HG02798 (cell line): Measurements from ENCODE around the gene MAPK4.

Experiments used
- ATAC-seq: cut with Tn5 transposase; IDR thresholded peaks from one replicate; pipeline ENCODE4 v1.9.1; 2021; ENCODE audit warnings: mild to moderate bottlenecking; ENCODE audit not compliant: unreplicated experiment, poor library complexity

The MAPK4 gene

DNA sequence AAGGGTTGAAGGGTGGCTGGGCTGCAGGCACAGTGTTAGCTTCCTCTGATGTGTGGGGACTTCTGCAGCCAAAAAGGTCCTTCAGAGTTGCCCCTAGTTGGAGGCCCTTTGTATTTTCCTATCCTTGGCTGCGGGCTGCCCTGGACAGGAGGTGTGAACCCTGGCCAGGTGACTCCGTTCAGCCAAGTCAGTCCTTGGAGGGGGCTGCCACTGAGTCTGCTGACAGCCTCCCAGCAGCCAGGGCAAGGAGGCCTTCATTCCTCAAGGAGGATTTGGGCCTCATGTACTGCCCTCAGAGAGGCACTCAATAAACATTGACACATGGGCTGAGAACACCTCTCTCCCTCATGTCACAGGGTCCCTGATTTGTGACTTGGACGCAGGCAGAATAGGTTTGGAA lies 62.4 kb downstream of the MAPK4 start:
- no peak for ATAC-seq

DNA sequence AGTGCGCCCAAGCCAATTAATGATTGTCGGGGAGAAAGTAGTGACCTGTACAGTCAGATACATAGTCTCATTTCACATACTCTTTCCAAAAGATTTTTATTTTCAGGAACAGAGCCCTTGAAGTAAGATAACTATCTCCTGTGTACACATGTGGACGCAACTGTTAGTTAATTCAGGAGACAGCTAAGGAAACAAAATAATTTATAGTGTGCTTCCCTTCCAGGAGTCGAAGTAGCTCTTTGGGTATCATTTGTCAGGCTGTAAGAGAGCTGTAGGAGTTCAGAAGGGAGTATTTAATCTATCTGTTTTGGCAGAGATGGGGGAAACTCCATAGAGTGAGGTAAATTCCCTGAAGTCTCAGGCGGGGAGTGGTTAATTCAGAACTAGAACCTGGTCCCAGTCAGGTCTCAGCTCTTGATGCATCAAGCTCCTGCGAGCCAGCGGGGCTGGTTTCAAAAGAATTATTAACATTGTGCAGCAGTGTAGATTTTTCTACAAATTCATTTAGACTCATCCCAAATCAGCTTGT lies 63.0 kb downstream of the MAPK4 start:
- no peak for ATAC-seq

DNA sequence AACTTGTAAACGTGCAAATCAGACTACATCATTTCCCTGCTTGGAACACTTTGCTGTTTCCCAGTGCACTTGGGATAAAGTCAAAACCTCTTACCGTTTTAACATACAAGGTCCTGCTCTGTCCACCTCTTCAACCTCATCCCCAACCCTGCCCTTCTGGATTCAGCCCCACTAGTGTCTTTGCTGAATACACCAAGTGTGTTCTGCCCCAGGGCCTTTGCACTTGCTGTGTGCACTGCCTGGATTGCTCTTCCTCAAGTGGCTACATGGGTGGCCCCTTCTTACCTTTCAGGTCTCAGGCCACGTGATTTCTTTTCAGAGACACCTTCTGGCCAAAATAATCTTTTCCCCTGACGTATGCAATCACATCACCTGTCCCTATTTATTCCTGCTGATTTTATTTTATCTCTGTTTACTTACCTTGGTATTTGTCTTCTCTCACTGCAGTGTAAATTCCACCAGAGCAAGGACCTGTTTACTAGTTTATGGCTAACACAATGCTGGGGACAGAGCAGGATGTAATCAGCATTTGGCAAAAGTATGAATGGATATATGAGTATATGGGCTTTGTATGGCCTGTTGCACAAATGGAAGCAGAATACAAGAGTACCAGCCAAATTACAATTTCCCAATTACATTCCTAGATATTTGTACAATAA lies 63.9 kb downstream of the MAPK4 start:
- ATAC-seq, result no peak

DNA sequence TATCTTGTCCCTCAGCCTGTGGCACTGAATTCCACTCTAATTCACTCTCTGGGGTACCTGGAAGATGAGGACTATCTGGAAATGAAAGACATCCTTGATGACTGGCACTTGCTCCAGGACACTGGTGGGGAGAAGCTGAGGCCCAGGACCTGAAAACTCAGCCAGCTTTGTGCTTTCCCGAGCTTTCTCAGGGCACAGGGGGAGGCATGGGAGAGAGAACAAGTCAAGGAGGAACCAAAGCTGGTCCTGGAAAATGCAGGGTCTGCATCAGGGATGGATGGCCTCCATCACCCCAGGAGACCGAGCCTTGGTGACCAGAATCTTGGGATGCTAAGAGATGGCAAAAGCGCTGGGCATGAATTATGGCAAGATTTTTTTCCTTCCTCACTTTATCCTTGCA lies 65.1 kb downstream of the MAPK4 start:
- no peak for ATAC-seq

DNA sequence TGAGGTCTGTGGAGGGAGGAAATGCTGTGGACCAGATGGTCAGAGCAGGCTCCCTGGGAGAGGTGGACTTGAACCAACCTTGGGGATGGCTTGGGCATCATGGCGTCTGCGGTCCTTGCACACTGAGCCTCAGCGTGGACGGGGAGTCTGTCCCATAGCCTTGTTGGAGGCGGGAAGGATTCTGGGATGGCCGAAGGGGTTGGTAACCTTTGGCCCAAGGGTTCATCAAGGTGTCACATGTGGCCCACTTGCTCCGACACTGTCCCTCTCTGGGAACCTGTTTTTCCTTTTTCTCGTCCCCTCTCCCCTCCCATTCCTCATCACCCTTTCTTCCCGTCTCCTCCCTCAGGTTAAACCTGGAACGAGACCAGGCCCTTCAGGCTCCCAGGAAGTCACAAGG lies 66.4 kb downstream of the MAPK4 start:
- no peak for ATAC-seq

DNA sequence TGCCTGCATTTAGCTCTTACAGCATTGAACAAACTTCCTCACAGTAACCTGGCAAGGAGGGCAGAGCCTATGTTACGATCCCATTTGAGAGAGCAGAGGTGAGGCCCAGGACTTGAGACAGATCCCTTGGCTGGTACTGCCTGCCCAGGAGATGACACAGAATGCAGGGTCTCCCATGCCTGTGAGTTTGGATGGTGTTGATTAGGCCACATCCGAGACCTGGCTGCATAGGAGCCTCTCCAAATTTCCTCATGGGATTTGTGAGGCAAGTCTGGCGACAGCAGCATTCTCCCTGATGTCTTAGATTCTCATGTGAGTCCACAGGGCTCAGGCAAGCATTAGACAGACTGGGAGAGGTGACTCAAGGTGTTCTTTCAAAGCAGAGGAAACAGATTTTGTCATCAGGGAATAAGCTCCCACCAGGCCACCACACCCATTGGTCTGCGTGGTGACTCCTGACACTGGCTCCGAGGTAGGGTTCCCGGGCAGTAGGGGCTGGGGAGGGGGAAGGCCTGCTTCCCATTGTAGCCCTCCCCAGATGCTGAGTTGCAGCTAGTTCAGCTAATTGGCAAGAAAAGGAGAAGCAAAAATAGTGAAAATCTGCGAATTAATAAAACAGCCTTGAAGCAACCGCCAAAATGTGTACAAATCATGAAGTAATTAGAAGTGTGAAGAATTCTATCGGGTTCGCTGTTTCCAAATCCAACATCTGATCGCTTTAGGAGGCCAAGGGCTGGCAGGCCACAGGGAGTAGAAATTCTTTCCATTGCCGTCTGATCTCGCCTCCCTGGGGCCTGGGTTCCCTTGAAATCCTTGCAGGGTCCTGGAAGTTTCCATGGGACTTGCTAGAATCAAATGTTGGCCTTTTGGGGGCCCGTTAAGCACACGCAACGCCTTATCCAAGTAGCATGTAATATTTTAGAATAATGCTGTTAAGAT lies 68.0 kb downstream of the MAPK4 start:
- ATAC-seq, result no peak

DNA sequence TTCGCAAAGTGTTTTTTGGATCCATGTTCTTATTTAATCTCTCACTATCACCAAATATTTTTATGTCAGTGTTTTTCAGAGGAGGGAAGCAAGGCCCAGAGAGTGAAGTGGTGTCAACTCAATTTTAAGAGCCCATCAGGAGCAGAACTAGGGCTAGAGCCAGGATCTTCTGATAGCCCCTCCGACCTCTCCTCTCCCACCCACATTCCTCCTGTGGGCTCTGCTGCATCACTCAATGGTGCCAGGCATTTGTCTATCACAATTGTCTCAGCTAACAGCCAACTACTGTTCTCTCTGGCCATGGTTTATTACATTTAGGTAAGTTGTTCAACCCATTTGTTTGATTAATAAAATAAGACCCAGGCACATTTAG lies 68.6 kb downstream of the MAPK4 start:
- no peak for ATAC-seq

DNA sequence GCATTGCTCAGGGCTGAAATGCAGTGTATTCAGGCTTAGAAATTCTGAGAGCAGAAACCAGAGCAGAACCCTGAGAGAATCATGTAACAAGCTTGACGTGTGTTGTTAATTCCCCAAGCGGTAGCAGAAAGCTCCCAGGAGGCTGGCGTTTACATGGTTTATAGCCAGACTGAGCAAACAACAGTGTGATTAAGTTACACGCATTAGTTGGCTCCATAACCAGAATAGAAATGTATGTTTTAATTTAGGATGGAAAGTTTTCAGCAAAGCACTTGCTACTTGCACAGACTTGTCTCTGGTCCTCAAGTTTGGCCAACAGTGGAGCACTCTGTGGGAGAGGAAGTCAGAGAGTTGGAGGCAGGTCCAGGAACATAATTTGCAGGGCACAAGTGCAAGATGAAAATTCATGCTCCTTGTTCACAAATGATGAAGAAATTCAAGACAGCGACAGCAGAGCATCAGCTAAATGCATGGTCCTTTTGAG lies 69.3 kb downstream of the MAPK4 start:
- ATAC-seq, result no peak

DNA sequence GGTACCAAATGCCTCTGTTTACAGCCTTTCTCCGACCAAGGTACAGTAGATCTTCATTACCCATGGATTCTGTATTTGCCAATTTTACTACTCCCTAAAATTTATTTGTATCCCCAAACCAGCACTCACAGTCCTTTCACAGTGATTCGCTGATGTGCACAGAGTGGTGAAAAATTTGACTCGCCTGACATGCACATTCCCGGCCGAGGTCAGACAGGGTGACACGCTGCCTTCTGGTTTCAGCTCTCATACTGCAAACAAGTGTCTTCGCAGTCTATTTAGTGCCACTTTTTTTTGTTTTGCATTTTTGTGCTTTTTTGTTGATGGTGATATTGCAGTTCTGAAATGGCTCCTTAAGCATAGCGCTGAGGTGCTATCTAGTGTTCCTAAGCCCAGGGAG lies 71.0 kb downstream of the MAPK4 start:
- ATAC-seq, result no peak

DNA sequence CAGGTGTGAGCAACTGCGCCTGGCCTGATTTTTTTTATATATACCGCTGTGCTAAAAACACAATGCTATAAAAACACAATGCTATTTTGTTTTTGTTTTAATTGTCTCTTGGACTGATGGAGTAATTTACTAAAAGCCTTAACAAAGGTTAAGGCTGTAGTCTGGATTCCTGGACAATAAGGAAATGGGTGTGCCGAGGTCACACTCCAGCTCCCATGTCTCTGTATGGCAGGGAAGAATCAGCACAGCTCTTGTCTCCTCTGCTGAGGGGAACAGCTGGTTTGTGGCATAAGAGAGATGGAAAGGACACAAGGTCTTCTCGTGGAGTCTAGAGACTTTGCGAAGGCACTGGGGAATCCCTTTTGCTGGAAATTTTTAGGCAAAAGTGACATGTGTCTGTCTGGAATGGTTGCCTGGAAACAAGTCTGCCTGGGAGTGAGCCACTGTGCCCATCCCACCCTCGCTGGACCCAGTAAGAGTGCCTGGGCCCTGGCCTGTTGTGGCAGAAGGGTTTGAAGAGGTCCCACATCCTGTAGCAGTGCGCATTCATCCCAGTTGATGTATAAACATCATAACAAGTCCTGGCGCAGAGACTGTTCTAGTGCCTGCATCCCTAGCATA lies 73.1 kb downstream of the MAPK4 start:
- no peak for ATAC-seq

DNA sequence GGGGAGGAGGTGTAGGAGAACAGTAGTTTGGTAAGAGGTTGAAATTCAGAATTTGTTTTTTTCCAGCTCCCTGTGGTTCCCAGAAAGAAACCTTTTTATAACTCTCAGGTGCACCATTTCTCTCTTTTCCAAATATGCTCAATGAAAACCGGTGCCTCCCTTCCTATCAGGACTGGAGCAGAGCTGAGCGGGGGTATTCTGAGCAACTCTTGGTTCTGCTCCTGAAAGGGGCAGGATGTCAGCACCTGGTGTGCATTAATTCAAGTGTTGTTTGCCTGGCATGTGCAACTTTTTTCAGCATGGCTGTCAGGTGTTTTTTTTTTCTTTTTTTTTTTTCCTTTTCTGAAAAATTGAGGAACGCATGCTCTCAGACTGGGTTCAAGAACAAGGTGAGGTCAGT lies 74.1 kb downstream of the MAPK4 start:
- no peak for ATAC-seq

DNA sequence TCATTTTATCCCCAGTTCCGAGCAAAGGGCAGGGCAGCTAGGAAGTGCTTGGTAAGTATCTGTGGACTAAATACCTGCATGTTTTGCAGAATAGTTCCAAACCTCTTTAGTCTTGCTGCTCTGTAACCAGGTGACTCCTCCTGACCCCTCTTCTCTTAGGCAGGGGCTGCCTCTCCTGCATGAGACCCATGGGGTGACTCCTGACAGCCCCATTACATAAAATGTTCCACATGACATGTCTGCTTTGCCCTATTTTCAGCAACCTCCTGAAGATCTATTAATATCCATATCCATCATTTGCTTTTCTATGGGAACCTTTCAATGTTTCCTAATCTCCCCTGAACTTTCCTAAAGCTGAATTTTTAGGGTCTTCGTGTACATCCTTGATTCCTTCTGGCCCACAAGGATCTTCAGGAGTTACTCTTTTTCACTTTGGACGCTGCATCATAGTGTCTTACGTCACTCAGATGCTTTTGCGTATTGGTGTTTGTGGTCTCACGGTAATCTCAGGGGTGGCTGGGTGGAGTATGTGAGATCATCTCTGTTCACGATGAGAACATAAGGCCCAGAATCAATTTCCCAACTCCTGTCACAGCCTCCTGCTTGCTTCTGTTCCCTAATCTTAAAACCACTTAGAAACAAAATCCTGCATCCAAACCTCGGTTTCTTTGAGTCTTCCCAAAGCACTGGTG lies 76.6 kb downstream of the MAPK4 start:
- no peak for ATAC-seq

DNA sequence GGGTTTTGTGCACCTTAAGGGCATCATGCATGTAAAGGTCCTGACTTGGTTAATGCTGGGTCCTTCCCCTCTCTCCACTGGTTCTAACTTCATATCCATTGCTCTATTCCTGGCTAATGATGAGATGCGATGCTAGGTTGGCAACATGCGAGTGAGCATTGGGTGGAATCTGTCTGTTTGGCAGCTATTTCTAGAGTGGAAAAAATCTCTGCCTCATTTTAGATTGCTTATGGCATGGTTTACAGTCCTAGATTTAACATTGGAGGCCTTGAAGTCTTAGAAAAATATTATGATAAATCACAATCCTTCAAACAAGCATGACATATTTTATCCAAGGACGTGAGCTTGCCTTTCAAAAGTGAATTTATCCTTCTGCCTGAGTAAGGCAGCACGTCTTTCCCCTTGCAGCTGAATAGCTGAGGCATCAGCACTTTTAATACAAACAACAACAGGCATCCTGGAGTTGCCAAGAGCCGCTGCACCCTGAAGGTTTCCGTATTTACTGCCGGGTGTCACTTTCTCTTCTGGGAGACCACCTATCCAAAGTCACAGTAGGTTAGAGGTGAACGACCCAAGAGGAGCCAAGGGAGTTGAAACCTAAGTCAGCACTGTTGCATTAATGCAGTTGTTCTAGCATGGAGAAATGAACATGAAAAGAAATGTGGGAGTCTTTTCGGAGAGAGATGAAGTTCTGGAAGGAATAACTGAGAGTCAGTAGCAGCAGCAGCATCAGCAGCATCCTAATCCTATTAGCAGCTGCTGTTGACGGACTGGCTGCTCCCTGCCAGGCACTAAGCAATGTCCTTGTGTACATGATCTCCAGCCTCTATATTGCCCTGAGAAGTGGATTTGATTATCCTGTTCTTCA lies 78.4 kb downstream of the MAPK4 start:
- no peak for ATAC-seq

DNA sequence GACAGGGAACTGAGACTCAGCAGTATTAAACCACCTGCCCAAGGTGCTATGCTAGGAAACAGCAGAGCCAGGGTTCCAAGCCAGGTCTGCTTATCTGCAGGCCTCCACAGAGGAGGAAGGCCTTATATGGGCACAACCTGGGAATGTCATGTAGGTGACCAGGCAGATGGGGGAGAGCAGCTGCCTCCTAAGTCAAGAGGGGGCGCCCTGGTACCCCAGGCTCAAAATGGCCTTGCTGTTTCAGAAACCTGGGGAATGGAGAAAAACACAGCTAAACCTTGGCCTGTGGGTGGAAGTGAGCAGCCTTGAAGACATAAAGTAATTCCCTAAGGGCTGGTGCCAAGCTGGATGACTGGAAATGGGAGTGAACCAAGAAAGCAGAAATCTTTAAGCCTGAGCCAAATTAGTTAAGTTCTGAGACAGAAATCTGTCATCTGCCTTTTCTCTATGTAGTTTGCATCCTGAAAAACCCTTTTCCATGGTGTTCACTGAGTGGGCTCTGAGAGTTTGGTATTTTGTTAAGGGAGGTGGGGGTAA lies 79.1 kb downstream of the MAPK4 start:
- ATAC-seq, result no peak

DNA sequence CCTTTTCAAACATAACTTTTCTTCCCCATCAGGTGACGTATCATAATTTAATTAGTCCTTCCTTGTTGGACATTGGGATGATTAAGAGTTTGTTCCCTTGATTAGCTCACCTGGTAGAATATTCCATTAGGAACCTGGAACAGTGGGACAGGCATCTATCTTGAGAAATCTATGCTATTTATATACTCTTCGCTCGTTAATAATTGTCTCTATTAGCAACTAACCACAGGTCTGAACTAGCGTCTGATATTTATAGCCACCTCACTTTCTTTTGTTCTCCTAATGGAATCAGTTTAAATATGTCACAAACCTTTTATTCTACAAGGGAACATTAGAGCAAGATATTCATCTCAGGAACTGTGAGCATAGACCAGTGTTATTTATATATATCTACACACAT lies 79.8 kb downstream of the MAPK4 start:
- ATAC-seq, result no peak

DNA sequence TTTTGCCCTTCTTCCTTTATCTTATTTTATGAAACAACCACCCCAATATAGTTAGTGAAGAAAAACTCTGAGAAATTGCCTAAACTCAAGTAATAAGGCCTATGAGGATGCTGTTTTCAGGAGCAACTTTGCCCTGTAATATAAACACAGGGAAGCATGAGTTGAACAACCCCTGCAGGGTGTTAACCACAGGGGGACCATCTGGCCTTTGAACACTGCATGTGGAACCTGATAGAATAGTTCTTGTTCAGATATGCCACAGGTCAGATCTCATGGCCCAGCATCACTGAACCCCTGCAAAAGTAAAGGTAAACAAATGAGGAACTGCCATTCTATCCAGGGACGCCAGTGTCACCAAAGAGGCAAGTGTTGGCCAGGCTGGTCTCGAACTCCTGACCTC lies 82.6 kb downstream of the MAPK4 start:
- no peak for ATAC-seq

DNA sequence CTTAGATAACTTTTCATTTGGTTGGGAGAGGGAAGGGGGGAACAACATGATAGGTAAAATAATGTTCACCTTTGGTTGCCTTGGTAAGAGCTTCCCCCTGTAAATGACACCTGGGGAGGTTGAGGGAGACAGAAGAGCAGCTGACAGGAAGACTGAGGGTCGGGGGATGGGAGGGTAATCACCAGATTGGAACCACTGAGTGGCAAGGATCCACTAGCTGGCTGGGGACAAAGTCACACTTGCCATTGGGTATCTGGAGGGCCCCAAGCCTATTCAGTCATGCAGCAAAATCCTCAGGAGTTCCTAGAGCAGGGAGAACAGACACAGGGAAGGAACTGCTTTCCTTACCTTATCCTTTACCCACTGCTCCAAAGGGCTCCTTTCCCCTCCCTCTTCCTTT lies 84.3 kb downstream of the MAPK4 start:
- ATAC-seq, result no peak

DNA sequence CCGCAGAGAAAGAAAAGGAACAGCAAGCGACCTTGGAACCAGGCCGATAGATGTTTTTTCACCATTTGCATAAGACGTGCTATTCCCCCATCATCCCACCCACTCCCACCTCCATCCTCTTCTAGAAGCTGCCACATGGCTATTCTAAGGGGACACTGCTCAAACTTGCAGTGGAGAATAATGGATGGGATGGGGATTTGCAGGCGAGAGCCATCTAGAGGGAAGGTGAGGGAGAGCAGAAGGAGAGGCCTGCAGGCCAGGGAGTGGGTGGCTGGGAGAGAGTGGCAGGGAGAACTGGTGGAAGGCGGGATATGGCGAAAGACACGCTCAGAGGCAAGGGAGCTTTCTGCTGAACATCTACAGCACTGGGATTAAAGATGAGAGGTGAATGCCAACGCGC lies 84.9 kb downstream of the MAPK4 start:
- ATAC-seq, result no peak

DNA sequence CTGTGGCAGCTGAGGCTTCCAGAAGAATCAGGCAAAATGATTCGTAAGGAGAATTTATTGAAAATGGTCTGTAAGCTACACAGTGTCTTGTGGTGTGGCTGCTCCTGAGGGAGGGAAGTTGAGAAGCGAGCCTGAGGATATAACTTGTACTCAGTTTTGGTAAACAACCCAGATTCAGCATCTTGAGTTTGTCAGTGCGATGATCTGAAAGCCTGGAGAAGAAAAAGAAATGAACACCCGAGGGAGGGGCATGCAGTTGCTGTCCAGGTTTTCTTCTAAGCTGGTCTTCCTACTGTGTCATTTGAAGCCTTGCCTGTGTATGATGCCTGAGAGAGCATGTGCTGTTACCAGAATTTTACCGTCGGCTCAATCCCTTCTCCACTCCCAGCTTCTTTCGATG lies 87.3 kb downstream of the MAPK4 start:
- ATAC-seq, result no peak
